Breast epithelium (tissue), 4 donors: ENCODE data around the gene NPVF. TPM values are rescaled to one million over a fixed set of nuclear protein-coding genes. Genes with fewer than 3 reads are reported as not detected.

Experiments
- DNase-seq, 2 donors: peaks; one replicate each; pipeline ENCODE4 v3.0.0-alpha.2; 2019; ENCODE audit warnings: low spot score in 2 of 2
- H3K27ac ChIP-seq, 2 donors: fragments of 200-600 bp; sonication (generic) in 1 of 2; one replicate each; pipeline ENCODE4 v1.5.1; 2016 to 2019; ENCODE audit warnings: mild to moderate bottlenecking in 1 of 2
- H3K27me3 ChIP-seq, 2 donors: fragments of 200-600 bp; sonication (generic) in 1 of 2; one replicate each; pipeline versions ENCODE4 v1.5.1 to v1.6.0; 2017 to 2019; ENCODE audit warnings: control low read depth in 1 of 2, mild to moderate bottlenecking in 1 of 2
- H3K36me3 ChIP-seq: fragments of 200-600 bp; one replicate; pipeline ENCODE4 v1.5.1; 2019
- H3K4me1 ChIP-seq, 2 donors: fragments of 200-600 bp; sonication (generic); one replicate each; pipeline ENCODE4 v1.5.1; 2016 to 2019; ENCODE audit warnings: control low read depth in 1 of 2
- H3K4me3 ChIP-seq, 3 donors: fragments of 200-600 bp; sonication (generic); 1 replicate in 2 of 3; 2 replicates in 1 of 3; pipeline ENCODE4 v1.5.1; 2016 to 2019; ENCODE audit warnings: mild to moderate bottlenecking in 3 of 3, moderate library complexity in 2 of 3
- H3K9me3 ChIP-seq, 2 donors: fragments of 200-600 bp; sonication (generic) in 1 of 2; one replicate each; pipeline ENCODE4 v1.5.1; 2016 to 2019; ENCODE audit warnings: control low read depth in 1 of 2
- CTCF ChIP-seq, 3 donors: fragments of 450-650 bp; IDR thresholded peaks; one replicate each; pipeline ENCODE4 v1.5.1; 2016 to 2017; ENCODE audit warnings: antibody characterized with exemption in 3 of 3, mild to moderate bottlenecking in 3 of 3, moderate library complexity in 3 of 3
- POLR2A ChIP-seq: fragments of 450-650 bp; IDR thresholded peaks from one replicate; pipeline ENCODE4 v1.6.1; 2016; ENCODE audit warnings: antibody characterized with exemption, mild to moderate bottlenecking, moderate library complexity
- POLR2AphosphoS5 ChIP-seq, 3 donors: sonication (generic); formaldehyde crosslinking; IDR thresholded peaks; one replicate each; pipeline ENCODE4 v1.6.1; 2017; ENCODE audit warnings: antibody characterized with exemption in 3 of 3
- intact Hi-C: fragments of 100-400 bp; cut with DNase I; formaldehyde crosslinking; loops from one replicate; pipeline ENCODE4 v1.15.1; 2023; ENCODE audit warnings: low total_unique reads
- total RNA-seq, 3 donors: library from RNA; depleted of rRNA; stranded (reverse); fragments of >200 nt; gene quantifications; one replicate each; pipeline ENCODE4 v1.1.0, GENCODE V29; 2016

The NPVF gene
- total RNA-seq, 3 donors from 2014 or later: not detected

- H3K4me3 ChIP-seq: no peak overlapping the region
- intact Hi-C loops: loop anchor here (5.0 kb wide), 1 partner anchor 1264 kb away; no protein-coding TSS in a partner anchor
- TF ChIP-seq POLR2AphosphoS5 (IDR thresholded peaks at IDR 0.05) (no peak), CTCF (IDR thresholded peaks at IDR 0.05) (no peak), POLR2A (no peak)
- no peaks in the 10 kb centered on the region for H3K36me3 ChIP-seq
- H3K4me1 ChIP-seq: no peaks in the 10 kb centered on the region
- H3K27me3 ChIP-seq: no peaks in the 10 kb centered on the region
- H3K27ac ChIP-seq: no peak overlapping the region
- DNase-seq: no peak
- H3K9me3 ChIP-seq: no peaks in the 10 kb centered on the region
These were observed 9.9 kb upstream of the NPVF start for GRCh38 chr7:25238066-25238725.

DNA sequence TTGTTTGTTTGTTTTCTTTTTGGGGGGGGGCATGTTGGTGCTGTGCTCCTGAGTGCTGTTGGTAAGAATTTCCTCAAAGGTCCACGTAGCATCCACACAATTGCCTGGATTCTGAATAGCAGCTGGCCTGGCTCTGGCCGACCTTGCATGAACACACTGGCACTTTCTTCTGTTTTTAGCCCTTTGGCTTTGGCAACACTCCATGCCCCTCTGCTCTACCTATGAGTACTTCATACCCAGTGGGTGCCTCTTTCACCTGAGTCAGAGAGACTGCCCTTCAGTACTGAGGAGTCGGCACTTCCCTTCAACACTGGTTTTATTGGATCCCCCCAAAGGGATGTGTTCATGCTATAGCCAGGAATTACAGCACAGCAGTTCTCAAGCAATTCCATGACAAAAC lies 7.2 kb upstream of the NPVF start:
- intact Hi-C loops: loop anchor here (5.0 kb wide), 1 partner anchor 1267 kb away; no protein-coding TSS in a partner anchor
- TF ChIP-seq POLR2AphosphoS5 (IDR thresholded peaks at IDR 0.05) (no peak), POLR2A (no peak), CTCF (IDR thresholded peaks at IDR 0.05) (no peak)
- Histone ChIP-seq H3K27me3 (no peaks in the 10 kb centered on the region), H3K4me1 (no peaks in the 10 kb centered on the region), H3K27ac (no peak overlapping the region), H3K9me3 (peaks cover 0 to 8% of the 10 kb centered on the region in 2 donors), H3K36me3 (no peaks in the 10 kb centered on the region), H3K4me3 (no peak overlapping the region)
- DNase-seq: no peak

GRCh38 chr7:25234336-25234735 lies 6.0 kb upstream of the NPVF start:
- no peaks in the 10 kb centered on the region for H3K4me1 ChIP-seq
- H3K9me3 ChIP-seq: peaks cover 0 to 8% of the 10 kb centered on the region in 2 donors
- no peak overlapping the region for H3K27ac ChIP-seq
- DNase-seq: no peak
- no peaks in the 10 kb centered on the region for H3K36me3 ChIP-seq
- TF ChIP-seq POLR2A (no peak), CTCF (IDR thresholded peaks at IDR 0.05) (no peak)
- H3K27me3 ChIP-seq: no peaks in the 10 kb centered on the region
- intact Hi-C loops: no loop called here
- no peak overlapping the region for H3K4me3 ChIP-seq

GRCh38 chr7:25223206-25223605 lies 5.1 kb downstream of the NPVF start:
- no peaks in the 10 kb centered on the region for H3K36me3 ChIP-seq
- TF ChIP-seq POLR2AphosphoS5 (IDR thresholded peaks at IDR 0.05) (no peak), CTCF (IDR thresholded peaks at IDR 0.05) (no peak), POLR2A (no peak)
- H3K27ac ChIP-seq: no peak overlapping the region
- no peaks in the 10 kb centered on the region for H3K9me3 ChIP-seq
- H3K27me3 ChIP-seq: no peaks in the 10 kb centered on the region
- H3K4me1 ChIP-seq: no peaks in the 10 kb centered on the region
- intact Hi-C loops: no loop called here
- no peak for DNase-seq
- no peak overlapping the region for H3K4me3 ChIP-seq

DNA sequence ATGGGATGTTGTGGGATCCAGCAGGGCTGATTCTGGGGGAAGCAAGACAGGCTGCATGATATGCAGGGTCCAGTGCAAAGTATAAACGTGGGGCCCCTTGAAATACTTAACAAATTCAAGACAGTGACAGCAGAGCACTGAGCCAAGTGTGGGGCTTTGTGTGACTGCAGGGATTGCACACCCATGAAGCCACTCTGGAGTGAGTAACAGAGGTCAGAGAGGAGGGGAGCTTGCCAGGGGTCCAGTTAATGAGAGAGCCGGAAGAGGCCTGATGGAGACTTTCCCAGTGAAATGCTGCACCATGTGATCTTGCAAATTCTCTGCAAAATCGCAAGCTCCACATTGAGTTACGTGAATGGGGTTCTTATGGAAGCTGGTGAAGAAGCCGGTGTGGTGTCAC lies 5.6 kb downstream of the NPVF start:
- H3K4me1 ChIP-seq: no peaks in the 10 kb centered on the region
- intact Hi-C loops: no loop called here
- H3K9me3 ChIP-seq: no peaks in the 10 kb centered on the region
- no peak for DNase-seq
- H3K27me3 ChIP-seq: no peaks in the 10 kb centered on the region
- H3K27ac ChIP-seq: no peak overlapping the region
- H3K4me3 ChIP-seq: no peak overlapping the region
- no peaks in the 10 kb centered on the region for H3K36me3 ChIP-seq
- TF ChIP-seq POLR2A: no peak
- no peak for TF ChIP-seq CTCF (IDR thresholded peaks at IDR 0.05)
- TF ChIP-seq POLR2AphosphoS5 (IDR thresholded peaks at IDR 0.05): no peak
